HL-60/S4 treated with phorbol 12-myristate 13-acetate at 8.2 ng/mL for 4 days and 3 days (cell line): ENCODE measurements around the gene ELAVL2.
"Not testable (repeated sequence)": the region's sequence is repeated elsewhere in the genome, so short reads cannot be mapped to it uniquely, and the experiment has no call there.

Experiments
- in situ Hi-C: fragments of 300-500 bp; cut with MboI; formaldehyde crosslinking; loops from 2 replicates; pipeline ENCODE4 v1.15.0; 2022; ENCODE audit warnings: low sequenced_read_pairs

ELAVL2 gene

GRCh38 chr9:23725279-23725946 is 100.6 kb downstream of the ELAVL2 start:
- in situ Hi-C loops, result no loop called here

- in situ Hi-C loops, result no loop called here
Observed at GRCh38 chr9:23723672-23724071, 102.4 kb downstream of the ELAVL2 start.

- in situ Hi-C loops, result not testable (repeated sequence)
Observed at GRCh38 chr9:23723048-23723447, 103.0 kb downstream of the ELAVL2 start.

GRCh38 chr9:23721466-23721865 is 104.6 kb downstream of the ELAVL2 start:
- in situ Hi-C loops, result no loop called here

- in situ Hi-C loops, result no loop called here
Observed at GRCh38 chr9:23717505-23717904, 108.5 kb downstream of the ELAVL2 start.

GRCh38 chr9:23707249-23707648 is 118.8 kb downstream of the ELAVL2 start:
- in situ Hi-C loops, result no loop called here

- in situ Hi-C loops, result no loop called here
Observed at GRCh38 chr9:23702311-23702922, 123.6 kb downstream of the ELAVL2 start.

GRCh38 chr9:23701291-23701690 is 124.7 kb downstream of the ELAVL2 start:
- in situ Hi-C loops, result no loop called here

GRCh38 chr9:23700359-23700758 is 125.7 kb downstream of the ELAVL2 start:
- in situ Hi-C loops, result no loop called here

- in situ Hi-C loops, result no loop called here
Observed at GRCh38 chr9:23698161-23698560, 127.9 kb downstream of the ELAVL2 start.

- in situ Hi-C loops, result no loop called here
Observed at GRCh38 chr9:23695572-23695971, 130.5 kb downstream of the ELAVL2 start.

- in situ Hi-C loops, result no loop called here
Observed at GRCh38 chr9:23693374-23693773, 132.7 kb downstream of the ELAVL2 start.

GRCh38 chr9:23686896-23687295 is 139.1 kb downstream of the ELAVL2 start:
- in situ Hi-C loops, result no loop called here

- in situ Hi-C loops, result no loop called here
Observed at GRCh38 chr9:23686257-23686656, 139.8 kb downstream of the ELAVL2 start.

GRCh38 chr9:23683611-23684061 is 142.4 kb downstream of the ELAVL2 start:
- in situ Hi-C loops, result no loop called here

- in situ Hi-C loops, result no loop called here
Observed at GRCh38 chr9:23682891-23683431, 143.1 kb downstream of the ELAVL2 start.

- in situ Hi-C loops, result no loop called here
Observed at GRCh38 chr9:23682352-23682751, 143.7 kb downstream of the ELAVL2 start.

GRCh38 chr9:23677446-23677845 is 148.6 kb downstream of the ELAVL2 start:
- in situ Hi-C loops, result no loop called here

- in situ Hi-C loops, result no loop called here
Observed at GRCh38 chr9:23674016-23674585, 151.9 kb downstream of the ELAVL2 start.

GRCh38 chr9:23672151-23672550 is 153.9 kb downstream of the ELAVL2 start:
- in situ Hi-C loops, result no loop called here

GRCh38 chr9:23669776-23670175 is 156.3 kb downstream of the ELAVL2 start:
- in situ Hi-C loops, result no loop called here

GRCh38 chr9:23665635-23666034 is 160.4 kb downstream of the ELAVL2 start:
- in situ Hi-C loops, result no loop called here
